PC-3 (cell line): ENCODE measurements around the gene SLC38A11. TPM values are rescaled to one million over a fixed set of nuclear protein-coding genes. Genes with fewer than 3 reads are reported as not detected.
"Not testable (repeated sequence)": the region's sequence is repeated elsewhere in the genome, so short reads cannot be mapped to it uniquely, and the experiment has no call there.

Experiments used
- ATAC-seq: fragments of 200-7000 bp; cut with Tn5 transposase; 2 replicates; pipeline ENCODE4 v1.9.1; 2020; ENCODE audit warnings: mild to moderate bottlenecking, moderate library complexity
- Bru-seq: library from RNA; stranded (reverse); fragments of 400-500 nt; gene quantifications from one replicate; lab custom pipeline; 2021; lab: Mats Ljungman, UMichigan
- BruChase-seq, 2 experiments: library from RNA; stranded (reverse); fragments of 400-500 nt; gene quantifications; one replicate each; lab custom pipeline; 2021; lab: Mats Ljungman, UMichigan
- BruUV-seq: library from RNA; stranded (reverse); fragments of 400-500 nt; replicated peaks from 2 replicates; lab custom pipeline; 2021; lab: Mats Ljungman, UMichigan
- CTCF ChIA-PET: fragments of 300-600 bp; sonication (Branson Sonifier 250); formaldehyde crosslinking; loops from one replicate; lab custom pipeline; 2022; ENCODE audit warnings: antibody characterized with exemption; lab: Charles Lee
- POLR2A ChIA-PET: fragments of 300-600 bp; sonication (Branson Sonifier 250); formaldehyde crosslinking; loops from one replicate; lab custom pipeline; 2022; ENCODE audit warnings: antibody characterized with exemption; ENCODE audit not compliant: unreplicated experiment; lab: Charles Lee
- DNase-seq: peaks from one replicate; pipeline ENCODE4 v3.0.0-alpha.2; 2015
- H2AFZ ChIP-seq: fragments of 300-600 bp; sonication (generic); 2 replicates; pipeline ENCODE4 v1.6.0; 2016; ENCODE audit warnings: antibody characterized with exemption, low read length
- H3F3A ChIP-seq: fragments of 300-600 bp; sonication (generic); one replicate; pipeline ENCODE4 v1.6.0; 2017; ENCODE audit warnings: antibody characterized with exemption, low read length, control low read depth, mild to moderate bottlenecking; ENCODE audit not compliant: unreplicated experiment
- H3K27ac ChIP-seq: fragments of 300-600 bp; sonication (generic); 2 replicates; pipeline ENCODE4 v1.5.1; 2016; ENCODE audit warnings: mild to moderate bottlenecking, low read length
- H3K27me3 ChIP-seq: fragments of 300-600 bp; sonication (generic); 2 replicates; pipeline ENCODE4 v1.6.1; 2016; ENCODE audit warnings: low read length, mixed read lengths
- H3K36me3 ChIP-seq: fragments of 300-600 bp; sonication (generic); 2 replicates; pipeline ENCODE4 v1.6.1; 2016; ENCODE audit warnings: low read depth, mixed run types, low read length, mixed read lengths
- H3K4me1 ChIP-seq: fragments of 300-600 bp; sonication (generic); 2 replicates; pipeline ENCODE4 v1.5.1; 2016; ENCODE audit warnings: low read length; ENCODE audit not compliant: insufficient read depth
- H3K4me2 ChIP-seq: fragments of 300-600 bp; sonication (generic); 2 replicates; pipeline ENCODE4 v1.6.0; 2016; ENCODE audit warnings: low read length
- H3K4me3 ChIP-seq: fragments of 300-600 bp; sonication (generic); 2 replicates; pipeline ENCODE4 v1.5.1; 2016; ENCODE audit warnings: mild to moderate bottlenecking, low read length, mixed read lengths
- H3K79me2 ChIP-seq: fragments of 300-600 bp; sonication (generic); 2 replicates; pipeline ENCODE4 v1.6.1; 2017; ENCODE audit warnings: low read length, mixed read lengths
- H3K9ac ChIP-seq: fragments of 300-600 bp; sonication (generic); 2 replicates; pipeline ENCODE4 v1.6.0; 2016; ENCODE audit warnings: mild to moderate bottlenecking, low read length
- H3K9me2 ChIP-seq: fragments of 300-600 bp; sonication (generic); replicated peaks from 2 replicates; pipeline ENCODE4 v1.6.1; 2016; ENCODE audit warnings: mixed run types, low read length, mixed read lengths
- H3K9me3 ChIP-seq: fragments of 300-600 bp; sonication (generic); 2 replicates; pipeline ENCODE4 v1.6.1; 2016; ENCODE audit warnings: low read length, mixed read lengths
- H4K20me1 ChIP-seq: fragments of 300-600 bp; sonication (generic); 2 replicates; pipeline ENCODE4 v1.6.1; 2016; ENCODE audit warnings: low read length, mixed read lengths
- CTCF ChIP-seq: fragments of 300-600 bp; sonication (generic); conservative IDR thresholded peaks from 2 replicates; pipeline ENCODE4 v1.5.1; 2017; ENCODE audit warnings: antibody characterized with exemption, low read depth, mild to moderate bottlenecking, low read length
- EZH2 ChIP-seq: fragments of 300-600 bp; sonication (generic); IDR thresholded peaks from one replicate; pipeline ENCODE4 v1.6.1; 2017; ENCODE audit warnings: antibody characterized with exemption, mild to moderate bottlenecking, low read length; ENCODE audit not compliant: unreplicated experiment
- EZH2phosphoT487 ChIP-seq: fragments of 300-600 bp; sonication (generic); IDR thresholded peaks from 2 replicates; pipeline ENCODE4 v1.6.1; 2018; ENCODE audit warnings: mild to moderate bottlenecking, antibody characterized with exemption, low read length, borderline replicate concordance
- intact Hi-C: fragments of 100-400 bp; cut with micrococcal nuclease; formaldehyde crosslinking; loops from 2 replicates; pipeline ENCODE4 v1.9.0; 2023
- long read RNA-seq: library from polyadenylated mRNA; unstranded; transcript quantifications from one replicate; pipeline ENCODE4 v2.0.0, GENCODE V29; 2021; ENCODE audit not compliant: unreplicated experiment
- total RNA-seq: library from RNA; depleted of rRNA; stranded (reverse); fragments of >200 nt; gene quantifications from 2 replicates; pipeline ENCODE4 v1.2.3, GENCODE V29; 2014; rRNA removed

The SLC38A11 gene
- total RNA-seq (0.36 TPM in 1 of 2 replicates, not detected in the other), Bru-seq, nascent RNA (percentile 24 among the genes with signal in this experiment), BruChase-seq, experiment 1, labeled RNA remaining after a 6-hour chase (percentile 22 among the genes with signal in this experiment), BruChase-seq, experiment 2, labeled RNA remaining after a 2-hour chase (percentile 22 among the genes with signal in this experiment)
- long read RNA-seq: 0 reads

GRCh38 chr2:164954954-164955701 lies at the start of gene SLC38A11:
Gene SLC38A11, minus strand, starts transcription at chr2:164955525. Its CDS starts 278 bp downstream, at chr2:164955247.
- Histone ChIP-seq H3K36me3 (no peaks in the 10 kb centered on the region), H3K4me1 (no peaks in the 10 kb centered on the region), H3K9me2 (no peaks in the 10 kb centered on the region), H3K4me3 (peak within 1 kb of the TSS; percentile 58), H2AFZ (peak within 1 kb of the TSS; percentile 55; the same call in 1 of the 2 replicates), H3K27me3 (peaks cover 35% of the 10 kb centered on the region), H3K4me2 (peak within 1 kb of the TSS; percentile 78), H3K9me3 (no peaks in the 10 kb centered on the region), H3K79me2 (no peaks in the 10 kb centered on the region), H3K9ac (no peak within 1 kb of the TSS), H3K27ac (no peak within 1 kb of the TSS), H4K20me1 (no peaks in the 10 kb centered on the region), H3F3A (no peaks in the 10 kb centered on the region)
- ATAC-seq (peak; percentile 65), DNase-seq (no peak)
- no TSS peak for BruUV-seq
- TF ChIP-seq EZH2 (no peak), EZH2phosphoT487 (no peak)
- CTCF ChIA-PET: interaction anchor here (0.7 kb wide), 1 partner anchor 665 kb away, joined by 8 read pairs; no protein-coding TSS in a partner anchor
- POLR2A ChIA-PET: no interaction called here
- intact Hi-C loops: no loop called here

- ATAC-seq (no peak), DNase-seq (no peak)
- no peak overlapping the region for H2AFZ ChIP-seq
- ChIA-PET CTCF (no interaction called here), POLR2A (no interaction called here)
- H3K36me3 ChIP-seq: no peaks in the 10 kb centered on the region
- H3K4me1 ChIP-seq: 0 out of 2 replicates have a peak, but pooled peaks cover 2% of the 10 kb centered on the region
- no peaks in the 10 kb centered on the region for H3K79me2 ChIP-seq
- intact Hi-C loops: no loop called here
- no peak overlapping the region for H3K4me3 ChIP-seq
- no peak overlapping the region for H3K9ac ChIP-seq
- H3F3A ChIP-seq: no peaks in the 10 kb centered on the region
- H3K27me3 ChIP-seq: no peaks in the 10 kb centered on the region
- TF ChIP-seq EZH2phosphoT487 (no peak), CTCF (no peak), EZH2 (no peak)
- no peaks in the 10 kb centered on the region for H3K9me3 ChIP-seq
- H4K20me1 ChIP-seq: no peaks in the 10 kb centered on the region
- BruUV-seq: no TSS peak
- H3K9me2 ChIP-seq: no peaks in the 10 kb centered on the region
- H3K4me2 ChIP-seq: no peak overlapping the region
- no peak overlapping the region for H3K27ac ChIP-seq
Observed at GRCh38 chr2:165003443-165004130, 48.3 kb upstream of the SLC38A11 start.

- H2AFZ ChIP-seq: no peak overlapping the region
- POLR2A ChIA-PET: no interaction called here
- DNase-seq (no peak), ATAC-seq (no peak)
- no peaks in the 10 kb centered on the region for H3K27me3 ChIP-seq
- no peak overlapping the region for H3K9ac ChIP-seq
- no peak overlapping the region for H3K4me3 ChIP-seq
- H3K27ac ChIP-seq: no peak overlapping the region
- intact Hi-C loops: no loop called here
- BruUV-seq: no TSS peak
- no peaks in the 10 kb centered on the region for H3K9me3 ChIP-seq
- H4K20me1 ChIP-seq: no peaks in the 10 kb centered on the region
- no peak overlapping the region for H3K4me2 ChIP-seq
- CTCF ChIA-PET: no interaction called here
- no peaks in the 10 kb centered on the region for H3K79me2 ChIP-seq
- TF ChIP-seq EZH2phosphoT487 (no peak), CTCF (no peak), EZH2 (no peak)
- H3K4me1 ChIP-seq: no peaks in the 10 kb centered on the region
- no peaks in the 10 kb centered on the region for H3K9me2 ChIP-seq
- H3K36me3 ChIP-seq: no peaks in the 10 kb centered on the region
- no peaks in the 10 kb centered on the region for H3F3A ChIP-seq
Observed at GRCh38 chr2:165002638-165003037, 47.3 kb upstream of the SLC38A11 start.

- ATAC-seq: peak; percentile 17
- DNase-seq, intact Hi-C loops, H3K9ac ChIP-seq, H3K36me3 ChIP-seq, POLR2A ChIA-PET, H3F3A ChIP-seq, CTCF ChIA-PET, H3K4me1 ChIP-seq, H3K9me2 ChIP-seq, H3K27ac ChIP-seq, H3K27me3 ChIP-seq, H3K79me2 ChIP-seq, H3K9me3 ChIP-seq, BruUV-seq, H4K20me1 ChIP-seq: not testable (repeated sequence)
- Histone ChIP-seq H3K4me2 (peak overlapping the region; percentile 74), H2AFZ (peak overlapping the region; percentile 42), H3K4me3 (peak overlapping the region; percentile 60)
Observed at GRCh38 chr2:164994664-164995299, 39.5 kb upstream of the SLC38A11 start.
